ENCODE data around the gene TMEM39A. TPM values are rescaled to one million over a fixed set of nuclear protein-coding genes. Genes with fewer than 3 reads are reported as not detected.

TMEM39A gene
- total RNA-seq, 1 donor from 2014 or later: 22.8 TPM

- Mint-ChIP-seq H3K36me3 (ENCODE audit: unreplicated experiment) (no peaks in the 10 kb centered on the region), H3K9me3 (ENCODE audit: unreplicated experiment) (no peaks in the 10 kb centered on the region), H3K27me3 (ENCODE audit: unreplicated experiment) (no peaks in the 10 kb centered on the region), H3K4me1 (ENCODE audit: low read depth, unreplicated experiment) (no peaks in the 10 kb centered on the region), H3K27ac (ENCODE audit: unreplicated experiment) (no peak overlapping the region), H3K4me3 (ENCODE audit: unreplicated experiment) (no peak overlapping the region)
- no peak for DNase-seq
- no peak for TF ChIP-seq CTCF (IDR thresholded peaks at IDR 0.05; ENCODE audit: partially characterized antibody, unreplicated experiment)
Measured at GRCh38 chr3:119402791-119403190, 60.6 kb downstream of the TMEM39A start.

GRCh38 chr3:119401503-119402440, 61.6 kb downstream of the TMEM39A start:
- no peaks in the 10 kb centered on the region for H3K4me1 Mint-ChIP-seq (ENCODE audit: low read depth, unreplicated experiment)
- H3K27me3 Mint-ChIP-seq (ENCODE audit: unreplicated experiment): peaks cover under 1% of the 10 kb centered on the region
- no peaks in the 10 kb centered on the region for H3K9me3 Mint-ChIP-seq (ENCODE audit: unreplicated experiment)
- no peak overlapping the region for H3K27ac Mint-ChIP-seq (ENCODE audit: unreplicated experiment)
- no peak overlapping the region for H3K4me3 Mint-ChIP-seq (ENCODE audit: unreplicated experiment)
- no peaks in the 10 kb centered on the region for H3K36me3 Mint-ChIP-seq (ENCODE audit: unreplicated experiment)
- TF ChIP-seq CTCF (IDR thresholded peaks at IDR 0.05; ENCODE audit: partially characterized antibody, unreplicated experiment): no peak
- peak; percentile 19 for DNase-seq

GRCh38 chr3:119401069-119401468, 62.3 kb downstream of the TMEM39A start:
- Mint-ChIP-seq H3K27me3 (ENCODE audit: unreplicated experiment) (peaks cover 1% of the 10 kb centered on the region), H3K9me3 (ENCODE audit: unreplicated experiment) (no peaks in the 10 kb centered on the region), H3K4me3 (ENCODE audit: unreplicated experiment) (no peak overlapping the region), H3K4me1 (ENCODE audit: low read depth, unreplicated experiment) (no peaks in the 10 kb centered on the region), H3K27ac (ENCODE audit: unreplicated experiment) (no peak overlapping the region), H3K36me3 (ENCODE audit: unreplicated experiment) (no peaks in the 10 kb centered on the region)
- DNase-seq: no peak
- TF ChIP-seq CTCF (IDR thresholded peaks at IDR 0.05; ENCODE audit: partially characterized antibody, unreplicated experiment): no peak

- H3K27ac Mint-ChIP-seq (ENCODE audit: unreplicated experiment): no peak overlapping the region
- H3K9me3 Mint-ChIP-seq (ENCODE audit: unreplicated experiment): no peaks in the 10 kb centered on the region
- peaks cover 1% of the 10 kb centered on the region for H3K27me3 Mint-ChIP-seq (ENCODE audit: unreplicated experiment)
- TF ChIP-seq CTCF (IDR thresholded peaks at IDR 0.05; ENCODE audit: partially characterized antibody, unreplicated experiment): no peak
- no peaks in the 10 kb centered on the region for H3K36me3 Mint-ChIP-seq (ENCODE audit: unreplicated experiment)
- H3K4me3 Mint-ChIP-seq (ENCODE audit: unreplicated experiment): no peak overlapping the region
- no peaks in the 10 kb centered on the region for H3K4me1 Mint-ChIP-seq (ENCODE audit: low read depth, unreplicated experiment)
- no peak for DNase-seq
Measured at GRCh38 chr3:119400466-119400865, 62.9 kb downstream of the TMEM39A start.

- Mint-ChIP-seq H3K36me3 (ENCODE audit: unreplicated experiment) (no peaks in the 10 kb centered on the region), H3K27ac (ENCODE audit: unreplicated experiment) (no peak overlapping the region)
- no peak for TF ChIP-seq CTCF (IDR thresholded peaks at IDR 0.05; ENCODE audit: partially characterized antibody, unreplicated experiment)
Measured at GRCh38 chr3:119396870-119397269, 66.5 kb downstream of the TMEM39A start.

More at GRCh38 chr3:119396870-119397269, 66.5 kb downstream of the TMEM39A start:
- H3K4me1 Mint-ChIP-seq (ENCODE audit: low read depth, unreplicated experiment): no peaks in the 10 kb centered on the region
- DNase-seq: no peak
- peaks cover 3% of the 10 kb centered on the region for H3K27me3 Mint-ChIP-seq (ENCODE audit: unreplicated experiment)
- H3K4me3 Mint-ChIP-seq (ENCODE audit: unreplicated experiment): no peak overlapping the region
- no peaks in the 10 kb centered on the region for H3K9me3 Mint-ChIP-seq (ENCODE audit: unreplicated experiment)

Data from glutamatergic neuron (in vitro differentiated cells).